ENCODE data around the gene XYLT2.

DNA sequence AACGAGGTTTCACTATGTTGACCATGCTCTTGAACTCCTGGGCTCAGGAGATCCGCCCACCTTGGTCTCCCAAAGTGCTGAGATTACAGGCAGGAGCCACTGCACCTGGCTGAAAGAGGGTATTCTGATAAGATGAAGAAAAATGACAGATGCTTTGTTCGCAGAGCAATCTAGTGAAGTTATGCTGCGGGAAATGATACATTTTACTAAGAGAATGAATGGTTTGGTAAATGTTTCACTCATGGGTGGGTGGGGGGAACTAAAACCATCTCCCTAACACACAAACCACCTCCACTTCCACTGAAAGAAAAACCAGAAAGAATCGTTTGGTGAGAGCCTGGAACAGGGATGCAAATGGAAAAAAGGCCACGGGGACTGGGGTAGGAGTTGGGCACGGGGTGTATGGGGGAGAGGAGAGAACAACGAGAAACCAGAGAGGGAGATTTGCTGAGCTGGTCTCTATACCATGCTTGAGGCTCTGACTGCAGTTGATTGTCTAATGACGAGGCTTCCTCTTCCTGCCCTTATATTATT is 19.0 kb upstream of the XYLT2 start:
- TF ChIP-seq CREB1 (CRISPR knock-in tag; IDR thresholded peaks at IDR 0.05) = no peak
- TF ChIP-seq, protein P1, sequence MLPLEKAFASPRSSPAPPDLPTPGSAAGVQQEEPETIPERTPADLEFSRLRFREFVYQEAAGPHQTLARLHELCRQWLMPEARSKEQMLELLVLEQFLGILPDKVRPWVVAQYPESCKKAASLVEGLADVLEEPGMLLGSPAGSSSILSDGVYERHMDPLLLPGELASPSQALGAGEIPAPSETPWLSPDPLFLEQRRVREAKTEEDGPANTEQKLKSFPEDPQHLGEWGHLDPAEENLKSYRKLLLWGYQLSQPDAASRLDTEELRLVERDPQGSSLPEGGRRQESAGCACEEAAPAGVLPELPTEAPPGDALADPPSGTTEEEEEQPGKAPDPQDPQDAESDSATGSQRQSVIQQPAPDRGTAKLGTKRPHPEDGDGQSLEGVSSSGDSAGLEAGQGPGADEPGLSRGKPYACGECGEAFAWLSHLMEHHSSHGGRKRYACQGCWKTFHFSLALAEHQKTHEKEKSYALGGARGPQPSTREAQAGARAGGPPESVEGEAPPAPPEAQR (CRISPR knock-in tag; IDR thresholded peaks at IDR 0.05) = no peak
- TF ChIP-seq, protein P2, sequence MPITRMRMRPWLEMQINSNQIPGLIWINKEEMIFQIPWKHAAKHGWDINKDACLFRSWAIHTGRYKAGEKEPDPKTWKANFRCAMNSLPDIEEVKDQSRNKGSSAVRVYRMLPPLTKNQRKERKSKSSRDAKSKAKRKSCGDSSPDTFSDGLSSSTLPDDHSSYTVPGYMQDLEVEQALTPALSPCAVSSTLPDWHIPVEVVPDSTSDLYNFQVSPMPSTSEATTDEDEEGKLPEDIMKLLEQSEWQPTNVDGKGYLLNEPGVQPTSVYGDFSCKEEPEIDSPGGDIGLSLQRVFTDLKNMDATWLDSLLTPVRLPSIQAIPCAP (CRISPR knock-in tag; IDR thresholded peaks at IDR 0.05) = no peak
- TF ChIP-seq TEAD4 (CRISPR knock-in tag; IDR thresholded peaks at IDR 0.05) = no peak
